HG03457 (cell line): Measurements from ENCODE around the gene ARSI.
"Not testable (repeated sequence)": the region's sequence is repeated elsewhere in the genome, so short reads cannot be mapped to it uniquely, and the experiment has no call there.

Source experiments
- ATAC-seq: cut with Tn5 transposase; IDR thresholded peaks from one replicate; pipeline ENCODE4 v1.9.1; 2021; ENCODE audit warnings: moderate number of reproducible peaks; ENCODE audit not compliant: unreplicated experiment

ARSI gene

DNA sequence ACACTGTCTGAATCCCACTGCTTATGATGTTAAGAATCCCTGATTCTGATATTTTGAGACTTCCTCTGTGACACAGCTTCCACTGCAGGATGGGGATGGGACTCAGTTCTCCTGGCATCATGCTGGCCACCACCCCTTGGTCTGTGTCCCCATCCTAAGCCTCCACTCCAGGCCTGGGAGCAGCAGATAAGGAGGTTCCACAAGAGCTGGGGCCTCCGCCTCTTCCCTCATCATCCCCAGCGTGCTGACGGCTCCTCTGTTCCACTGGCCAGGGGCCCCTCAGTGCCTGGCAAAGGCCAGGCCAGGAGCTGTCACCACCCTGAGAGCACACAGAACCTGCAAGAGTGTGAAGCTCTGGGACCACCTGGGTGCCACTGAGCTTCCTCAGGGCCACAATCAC lies 53.8 kb downstream of the ARSI start:
- no peak for ATAC-seq

DNA sequence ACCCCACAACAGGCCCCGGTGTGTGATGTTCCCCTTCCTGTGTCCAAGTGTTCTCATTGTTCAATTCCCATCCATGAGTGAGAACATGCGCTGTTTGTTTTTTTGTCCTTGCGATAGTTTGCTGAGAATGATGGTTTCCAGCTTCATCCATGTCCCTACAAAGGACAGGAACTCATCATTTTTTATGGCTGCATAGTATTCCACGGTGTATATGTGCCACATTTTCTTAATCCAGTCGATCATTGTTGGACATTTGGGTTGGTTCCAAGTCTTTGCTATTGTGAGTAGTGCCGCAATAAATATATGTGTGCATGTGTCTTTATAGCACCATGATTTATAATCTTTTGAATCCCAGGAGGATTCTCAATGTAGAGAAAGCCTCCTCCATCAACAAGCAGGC lies 54.2 kb downstream of the ARSI start:
- ATAC-seq, result not testable (repeated sequence)

- ATAC-seq, result no peak
These were observed 55.0 kb downstream of the ARSI start for GRCh38 chr5:150247726-150248125.

- no peak for ATAC-seq
These were observed 55.9 kb downstream of the ARSI start for GRCh38 chr5:150246835-150247234.

DNA sequence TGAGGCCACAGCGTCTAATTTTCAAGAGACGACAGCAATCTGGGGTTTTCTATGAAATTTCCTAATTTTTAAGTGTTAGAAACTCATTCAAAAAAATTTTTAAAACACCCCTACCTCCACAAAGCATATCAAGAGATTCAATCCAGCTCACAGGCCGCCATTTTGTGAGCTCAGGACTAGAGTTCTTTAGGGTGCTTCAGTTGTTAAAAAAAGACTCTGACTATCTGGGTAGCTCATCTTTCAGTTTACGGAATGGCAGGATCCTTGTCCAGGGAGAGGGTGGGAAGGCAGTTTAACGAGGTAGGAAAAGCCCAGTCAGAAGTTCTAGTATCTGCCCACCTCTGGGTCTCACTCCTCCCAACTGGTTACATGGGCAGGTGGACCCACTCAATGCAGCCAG lies 56.3 kb downstream of the ARSI start:
- no peak for ATAC-seq
